Measurements from ENCODE around the gene ACOT2. TPM values are rescaled to one million over a fixed set of nuclear protein-coding genes. Genes with fewer than 3 reads are reported as not detected.
A peak's percentile ranks its signal among the peaks of the same experiment; 100 is the strongest.
"Not testable (repeated sequence)": the region's sequence is repeated elsewhere in the genome, so short reads cannot be mapped to it uniquely, and the experiment has no call there.

The ACOT2 gene
- total RNA-seq, 2 experiments from 2014 or later: 15.6 to 23.8 TPM

DNA sequence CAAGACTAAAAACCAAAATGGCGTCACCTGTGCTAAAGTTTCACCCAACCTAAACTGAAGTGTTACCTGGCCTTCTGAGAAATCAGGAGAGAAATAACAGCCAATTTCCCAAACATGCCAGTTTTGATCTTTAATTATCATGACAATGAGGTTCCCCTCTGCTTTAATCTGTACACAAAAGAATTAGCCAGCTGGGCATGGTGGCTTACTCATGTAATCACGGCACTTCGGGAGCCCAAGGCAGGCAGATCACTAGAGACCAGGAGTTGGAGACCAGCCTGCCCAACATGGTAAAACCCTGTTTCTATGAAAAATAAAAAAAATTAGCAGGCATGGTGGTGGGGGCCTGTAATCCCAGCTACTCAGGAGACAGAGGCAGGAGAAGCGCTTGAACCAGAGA is 15.2 kb upstream of the ACOT2 start:
- H3K4me3 Mint-ChIP-seq: no peak overlapping the region
- DNase-seq: no peak
- H3K9me3 Mint-ChIP-seq (ENCODE audit: low read depth): no peaks in the 10 kb centered on the region
- no peaks in the 10 kb centered on the region for H3K4me1 Mint-ChIP-seq
- peaks cover 2% of the 10 kb centered on the region for H3K27me3 Mint-ChIP-seq
- CTCF ChIA-PET: no interaction called here
- ATAC-seq: no peak
- H3K36me3 Mint-ChIP-seq: peaks cover 1% of the 10 kb centered on the region
- H3K27ac Mint-ChIP-seq: no peak overlapping the region

DNA sequence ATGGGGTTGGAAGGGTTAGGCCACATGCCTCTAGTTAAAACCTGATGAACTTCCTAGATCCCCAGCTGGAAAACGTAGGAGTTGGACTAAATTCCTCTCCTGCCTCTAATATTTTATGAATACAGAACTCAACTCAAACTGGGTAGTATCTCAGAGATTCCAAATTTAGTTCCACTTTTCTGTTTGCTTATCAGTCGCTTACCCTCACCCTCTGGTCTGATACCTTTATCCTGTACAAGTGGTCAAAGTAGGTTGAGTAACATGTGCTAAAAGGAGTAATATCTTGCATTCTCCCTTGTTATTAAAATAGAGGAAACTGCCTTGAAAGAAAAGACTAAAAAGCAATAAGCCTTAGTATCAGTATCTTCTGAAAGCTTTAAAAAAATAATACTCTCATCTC is 11.8 kb upstream of the ACOT2 start:
- H3K4me1 Mint-ChIP-seq; H3K36me3 Mint-ChIP-seq; H3K27ac Mint-ChIP-seq; H3K4me3 Mint-ChIP-seq; DNase-seq; H3K9me3 Mint-ChIP-seq (ENCODE audit: low read depth); H3K27me3 Mint-ChIP-seq; ATAC-seq; CTCF ChIA-PET: not testable (repeated sequence)

DNA sequence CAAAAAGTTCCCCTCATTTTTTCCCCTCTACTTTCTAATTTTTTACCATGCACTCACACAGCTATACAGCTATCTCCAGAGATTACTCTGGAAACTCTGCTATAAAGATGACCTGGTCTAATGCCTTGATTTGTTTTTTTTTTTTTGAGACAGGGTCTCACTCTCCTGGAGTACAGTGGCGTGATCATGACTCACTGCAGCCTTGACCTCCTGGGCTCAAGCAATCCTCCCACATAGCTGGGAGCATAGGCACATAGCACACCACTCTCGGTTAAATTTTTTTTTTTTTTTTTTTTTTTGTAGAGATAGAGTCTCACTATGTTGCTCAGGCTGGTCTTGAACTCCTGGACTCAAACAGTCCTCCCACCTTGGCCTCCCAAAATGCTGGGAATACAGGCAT is 10.8 kb upstream of the ACOT2 start:
- H3K4me1 Mint-ChIP-seq; CTCF ChIA-PET; H3K36me3 Mint-ChIP-seq; DNase-seq; ATAC-seq; H3K9me3 Mint-ChIP-seq (ENCODE audit: low read depth); H3K4me3 Mint-ChIP-seq; H3K27ac Mint-ChIP-seq; H3K27me3 Mint-ChIP-seq: not testable (repeated sequence)

GRCh38 chr14:73562256-73562655 is 6.8 kb upstream of the ACOT2 start:
- DNase-seq; H3K27ac Mint-ChIP-seq; H3K27me3 Mint-ChIP-seq; ATAC-seq; CTCF ChIA-PET; H3K4me3 Mint-ChIP-seq; H3K9me3 Mint-ChIP-seq (ENCODE audit: low read depth): not testable (repeated sequence)
- Mint-ChIP-seq H3K4me1 (peaks cover 15% of the 10 kb centered on the region), H3K36me3 (peaks cover 14% of the 10 kb centered on the region)

- ATAC-seq; DNase-seq; H3K4me3 Mint-ChIP-seq; CTCF ChIA-PET; H3K9me3 Mint-ChIP-seq (ENCODE audit: low read depth); H3K27me3 Mint-ChIP-seq; H3K27ac Mint-ChIP-seq: not testable (repeated sequence)
- H3K36me3 Mint-ChIP-seq: peaks cover 18% of the 10 kb centered on the region
- H3K4me1 Mint-ChIP-seq: peaks cover 20% of the 10 kb centered on the region
Observed at GRCh38 chr14:73562696-73563095, 6.3 kb upstream of the ACOT2 start.

- ATAC-seq; H3K4me3 Mint-ChIP-seq; H3K27me3 Mint-ChIP-seq; H3K27ac Mint-ChIP-seq; DNase-seq; H3K9me3 Mint-ChIP-seq (ENCODE audit: low read depth): not testable (repeated sequence)
- Mint-ChIP-seq H3K4me1 (peaks cover 38% of the 10 kb centered on the region), H3K36me3 (peaks cover 18% of the 10 kb centered on the region)
- CTCF ChIA-PET: interaction anchor here (1.2 to 6.2 kb wide), 3 partner anchors 28 to 67 kb away, joined by 3 to 55 read pairs (median 34); partner anchors contain the start of gene ACOT1
Observed at GRCh38 chr14:73566431-73566830, 2.6 kb upstream of the ACOT2 start.

DNA sequence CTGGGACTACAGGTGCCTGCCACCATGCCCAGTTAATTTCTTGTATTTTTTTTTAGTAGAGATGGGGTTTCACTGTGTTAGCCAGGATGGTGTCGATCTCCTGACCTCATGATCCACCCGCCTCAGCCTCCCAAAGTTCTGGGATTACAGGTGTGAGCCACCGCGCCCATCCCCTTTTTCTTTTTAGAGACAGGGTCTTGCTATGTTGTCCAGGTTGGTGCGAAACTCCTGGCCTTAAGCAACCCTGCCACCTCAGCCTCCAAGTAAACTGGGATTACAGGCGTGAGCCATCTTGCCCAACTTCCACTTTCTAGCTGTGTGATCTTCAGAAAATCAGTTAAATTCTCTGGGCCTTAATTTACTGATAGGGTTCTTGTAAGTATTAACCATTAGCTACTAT is 2.1 kb upstream of the ACOT2 start:
- not testable (repeated sequence) for DNase-seq; H3K9me3 Mint-ChIP-seq (ENCODE audit: low read depth); ATAC-seq; H3K27me3 Mint-ChIP-seq; H3K27ac Mint-ChIP-seq
- H3K36me3 Mint-ChIP-seq: peaks cover 18% of the 10 kb centered on the region
- peaks cover 35% of the 10 kb centered on the region for H3K4me1 Mint-ChIP-seq
- CTCF ChIA-PET: interaction anchor here (1.5 to 6.2 kb wide), 3 partner anchors 29 to 66 kb away, joined by 6 to 55 read pairs (median 34); partner anchors contain the start of gene ACOT1
- peak overlapping the region; percentile 83 for H3K4me3 Mint-ChIP-seq

DNA sequence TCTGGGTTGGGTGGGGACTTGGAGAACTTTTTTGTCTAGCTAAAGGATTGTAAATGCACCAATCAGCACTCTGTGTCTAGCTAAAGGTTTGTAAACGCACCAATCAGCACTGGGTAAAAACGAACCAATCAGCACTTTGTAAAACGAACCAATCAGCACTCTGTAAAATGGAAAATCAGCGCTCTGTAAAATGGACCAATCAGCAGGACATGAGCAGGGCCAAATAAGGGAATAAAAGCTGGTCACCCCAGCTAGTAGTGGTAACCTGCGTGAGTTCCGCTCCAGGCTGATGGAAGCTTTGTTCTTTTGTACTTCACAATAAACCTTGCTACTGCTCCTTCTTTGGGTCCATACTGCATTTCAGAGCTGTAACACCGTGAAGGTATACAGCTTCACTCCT is 1.7 kb upstream of the ACOT2 start:
- DNase-seq (no peak), ATAC-seq (no peak)
- H3K27ac Mint-ChIP-seq: peak overlapping the region; percentile 97
- H3K4me1 Mint-ChIP-seq: peaks cover 35% of the 10 kb centered on the region
- peaks cover 2% of the 10 kb centered on the region for H3K9me3 Mint-ChIP-seq (ENCODE audit: low read depth)
- H3K4me3 Mint-ChIP-seq: peak overlapping the region; percentile 83
- H3K36me3 Mint-ChIP-seq: peaks cover 19% of the 10 kb centered on the region
- H3K27me3 Mint-ChIP-seq: no peaks in the 10 kb centered on the region
- CTCF ChIA-PET: interaction anchor here (0.9 to 6.2 kb wide), 4 partner anchors 29 to 66 kb away, joined by 3 to 55 read pairs (median 20); partner anchors contain the start of gene ACOT1

- ATAC-seq: no peak
- Mint-ChIP-seq H3K4me1 (peaks cover 38% of the 10 kb centered on the region), H3K4me3 (peak overlapping the region; percentile 83), H3K9me3 (ENCODE audit: low read depth) (no peaks in the 10 kb centered on the region), H3K27ac (peak overlapping the region; percentile 97), H3K36me3 (peaks cover 18% of the 10 kb centered on the region), H3K27me3 (no peaks in the 10 kb centered on the region)
- DNase-seq: no peak
- CTCF ChIA-PET: interaction anchor here (0.7 to 6.2 kb wide), 15 partner anchors 8 to 395 kb away, joined by 3 to 55 read pairs (median 5); partner anchors contain the start of genes ACOT1, ACOT4, ACOT6 and NUMB
Observed at GRCh38 chr14:73567951-73568885, 795 bp upstream of the ACOT2 start.

- H3K27ac Mint-ChIP-seq: peak overlapping the region; percentile 97
- peak overlapping the region; percentile 83 for H3K4me3 Mint-ChIP-seq
- not testable (repeated sequence) for H3K9me3 Mint-ChIP-seq (ENCODE audit: low read depth); H3K27me3 Mint-ChIP-seq; DNase-seq; ATAC-seq
- CTCF ChIA-PET: interaction anchor here (0.7 to 6.2 kb wide), 14 partner anchors 9 to 395 kb away, joined by 3 to 55 read pairs (median 4); partner anchors contain the start of genes ACOT1, ACOT4, ACOT6 and NUMB
- H3K36me3 Mint-ChIP-seq: peaks cover 20% of the 10 kb centered on the region
- H3K4me1 Mint-ChIP-seq: peaks cover 38% of the 10 kb centered on the region
Observed at GRCh38 chr14:73568886-73569184, 178 bp upstream of the ACOT2 start.

DNA sequence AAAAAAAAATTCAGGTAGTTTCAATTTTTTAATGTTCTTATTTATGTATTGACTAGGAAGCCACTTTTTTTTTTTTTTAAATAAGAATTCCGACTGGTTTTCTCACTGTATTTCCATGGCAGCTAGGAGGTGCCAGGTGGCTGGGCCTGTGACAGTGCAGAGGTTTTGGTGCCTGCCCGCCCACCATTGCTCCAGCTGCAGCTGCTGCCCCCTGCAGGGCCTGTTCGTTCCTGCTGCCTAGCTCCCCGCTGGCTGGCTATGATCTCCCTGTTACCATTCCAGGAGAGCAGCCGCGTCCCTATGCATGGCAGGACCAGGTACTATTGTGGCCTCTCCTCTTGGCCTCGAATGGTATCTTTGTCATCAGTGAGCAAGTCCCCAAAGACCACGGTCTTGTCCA is 1.9 kb downstream of the ACOT2 start:
- H3K27me3 Mint-ChIP-seq; H3K9me3 Mint-ChIP-seq (ENCODE audit: low read depth); H3K27ac Mint-ChIP-seq: not testable (repeated sequence)
- peak; percentile 70 for ATAC-seq
- peak overlapping the region; percentile 24 for H3K4me3 Mint-ChIP-seq
- peaks cover 33% of the 10 kb centered on the region for H3K4me1 Mint-ChIP-seq
- DNase-seq: peak; percentile 78
- CTCF ChIA-PET: interaction anchor here (0.6 to 6.2 kb wide), 26 partner anchors 12 to 446 kb away, joined by 3 to 55 read pairs (median 4); partner anchors contain the start of genes ACOT1, ACOT6, COQ6 and FAM161B
- H3K36me3 Mint-ChIP-seq: peaks cover 23% of the 10 kb centered on the region

DNA sequence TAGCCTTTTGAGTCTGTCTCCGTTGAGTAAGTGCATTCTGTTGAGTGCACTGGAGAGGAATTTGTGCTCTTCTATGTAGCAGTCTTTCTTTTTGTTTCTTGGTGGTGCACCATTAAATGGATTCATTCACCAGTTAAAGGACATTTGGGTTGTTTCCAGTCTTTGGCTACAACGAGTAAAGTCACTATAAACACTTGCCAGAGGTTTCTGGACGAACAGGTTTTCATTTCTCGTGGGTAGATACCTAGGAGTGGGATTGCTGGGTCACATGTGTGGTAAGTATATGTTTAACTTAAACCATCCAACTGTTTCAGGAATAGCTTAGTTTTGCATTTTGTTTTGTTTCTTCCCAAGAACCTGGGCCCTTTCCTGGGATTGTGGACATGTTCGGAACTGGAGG is 4.0 kb downstream of the ACOT2 start:
- DNase-seq; H3K27ac Mint-ChIP-seq; H3K27me3 Mint-ChIP-seq; H3K4me3 Mint-ChIP-seq; ATAC-seq; H3K9me3 Mint-ChIP-seq (ENCODE audit: low read depth): not testable (repeated sequence)
- Mint-ChIP-seq H3K4me1 (peaks cover 18% of the 10 kb centered on the region), H3K36me3 (peaks cover 15% of the 10 kb centered on the region)
- CTCF ChIA-PET: interaction anchor here (1.2 kb wide), 1 partner anchor 36 kb away, joined by 3 read pairs; the partner anchor contains the start of gene ACOT1

DNA sequence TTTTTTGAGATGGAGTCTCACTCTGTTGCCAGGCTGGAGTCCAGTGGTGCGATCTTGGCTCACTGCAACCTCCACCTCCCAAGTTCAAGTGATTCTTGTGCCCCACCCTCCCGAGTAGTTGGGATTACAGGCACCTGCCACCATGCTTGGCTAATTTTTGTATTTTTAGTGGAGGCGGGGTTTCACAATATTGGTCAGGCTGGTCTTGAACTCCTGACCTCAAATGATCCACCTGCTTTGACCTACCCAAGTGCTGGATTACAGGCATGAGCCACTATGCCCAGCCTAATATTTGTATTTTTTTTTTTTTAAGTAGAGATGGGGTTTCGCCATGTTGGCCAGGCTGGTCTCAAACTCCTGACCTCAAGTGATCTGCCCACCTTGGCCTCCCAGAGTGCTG is 4.7 kb downstream of the ACOT2 start:
- CTCF ChIA-PET: interaction anchor here (1.2 kb wide), 1 partner anchor 37 kb away, joined by 3 read pairs; the partner anchor contains the start of gene ACOT1
- peaks cover 15% of the 10 kb centered on the region for H3K36me3 Mint-ChIP-seq

More for the DNA sequence above, 4.7 kb downstream of the ACOT2 start:
- not testable (repeated sequence) for H3K27me3 Mint-ChIP-seq; DNase-seq; H3K9me3 Mint-ChIP-seq (ENCODE audit: low read depth); H3K4me3 Mint-ChIP-seq; ATAC-seq; H3K27ac Mint-ChIP-seq
- peaks cover 11% of the 10 kb centered on the region for H3K4me1 Mint-ChIP-seq

Data from activated CD8-positive, alpha-beta memory T cell treated with anti-CD3 and anti-CD28 coated beads, Interleukin-2, amount 10 ng/mL, durations not matched to agents 7 days and 5 days (primary cell).